Measurements from ENCODE around the gene SP7. TPM values are rescaled to one million over a fixed set of nuclear protein-coding genes. Genes with fewer than 3 reads are reported as not detected.
A peak's percentile ranks its signal among the peaks of the same experiment; 100 is the strongest.

The SP7 gene
- total and polyA plus RNA-seq, 3 experiments from 2014 or later, result not detected

- Histone ChIP-seq H3K4me3 (ENCODE audit: low read length) (no peak overlapping the region), H3K27me3 (ENCODE audit: insufficient read depth, low read length, poor library complexity, severe bottlenecking) (no peaks in the 10 kb centered on the region), H3K9me3 (ENCODE audit: low read length) (no peaks in the 10 kb centered on the region), H3K36me3 (ENCODE audit: insufficient read depth, low read length) (no peaks in the 10 kb centered on the region), H3K27ac (ENCODE audit: low read depth, low read length) (no peak overlapping the region), H3K4me1 (ENCODE audit: insufficient read depth, low read length) (no peaks in the 10 kb centered on the region)
- peak; percentile 57 to 84 (median 63) for DNase-seq
- CTCF ChIA-PET, result interaction anchor here (0.6 to 11.1 kb wide), 24 partner anchors 9 to 223 kb away, joined by 3 to 192 read pairs (median 4); partner anchors contain the start of genes AAAS, CSAD, ESPL1 and ITGB7
- H3K36me3 Mint-ChIP-seq, result no peaks in the 10 kb centered on the region
- POLR2A ChIA-PET, result no interaction called here
- H3K4me1 Mint-ChIP-seq, result peaks cover 4 to 5% (median 5%) of the 10 kb centered on the region in 3 donors
- H3K4me3 Mint-ChIP-seq, result no peak overlapping the region
- peak overlapping the region in 4 of 8 donors; percentile 37 to 78 (median 70) for H3K27ac Mint-ChIP-seq
- H3K9me3 Mint-ChIP-seq, result no peaks in the 10 kb centered on the region
- H3K27me3 Mint-ChIP-seq, result no peaks in the 10 kb centered on the region
Observed at GRCh38 chr12:53287741-53288216, 48.4 kb downstream of the SP7 start.

GRCh38 chr12:53286448-53286847 is 49.7 kb downstream of the SP7 start:
- Histone ChIP-seq H3K9me3 (ENCODE audit: low read length) (no peaks in the 10 kb centered on the region), H3K4me3 (ENCODE audit: low read length) (no peak overlapping the region), H3K4me1 (ENCODE audit: insufficient read depth, low read length) (no peaks in the 10 kb centered on the region), H3K36me3 (ENCODE audit: insufficient read depth, low read length) (no peaks in the 10 kb centered on the region), H3K27ac (ENCODE audit: low read depth, low read length) (no peak overlapping the region), H3K27me3 (ENCODE audit: insufficient read depth, low read length, poor library complexity, severe bottlenecking) (no peaks in the 10 kb centered on the region)
- no peak overlapping the region for H3K27ac Mint-ChIP-seq
- H3K4me1 Mint-ChIP-seq, result peaks cover 4 to 5% (median 5%) of the 10 kb centered on the region in 3 donors
- no peak overlapping the region for H3K4me3 Mint-ChIP-seq
- POLR2A ChIA-PET, result interaction anchor here (0.7 kb wide), 1 partner anchor 78 kb away, joined by 3 read pairs; no protein-coding TSS in a partner anchor
- H3K9me3 Mint-ChIP-seq, result no peaks in the 10 kb centered on the region
- no peaks in the 10 kb centered on the region for H3K36me3 Mint-ChIP-seq
- CTCF ChIA-PET, result interaction anchor here (0.8 to 11.1 kb wide), 14 partner anchors 8 to 129 kb away, joined by 3 to 192 read pairs (median 6); partner anchors contain the start of genes AAAS, ESPL1, ITGB7 and PFDN5
- no peaks in the 10 kb centered on the region for H3K27me3 Mint-ChIP-seq
- DNase-seq, result no peak

GRCh38 chr12:53279888-53280498 is 56.2 kb downstream of the SP7 start:
- no peaks in the 10 kb centered on the region for H3K4me1 Mint-ChIP-seq
- peak overlapping the region in 1 of 8 donors; percentile 51 for H3K27ac Mint-ChIP-seq
- no peaks in the 10 kb centered on the region for H3K36me3 Mint-ChIP-seq
- Histone ChIP-seq H3K36me3 (ENCODE audit: insufficient read depth, low read length) (no peaks in the 10 kb centered on the region), H3K4me1 (ENCODE audit: insufficient read depth, low read length) (no peaks in the 10 kb centered on the region), H3K9me3 (ENCODE audit: low read length) (no peaks in the 10 kb centered on the region), H3K27ac (ENCODE audit: low read depth, low read length) (no peak overlapping the region), H3K4me3 (ENCODE audit: low read length) (no peak overlapping the region), H3K27me3 (ENCODE audit: insufficient read depth, low read length, poor library complexity, severe bottlenecking) (no peaks in the 10 kb centered on the region)
- POLR2A ChIA-PET, result no interaction called here
- no peak overlapping the region for H3K4me3 Mint-ChIP-seq
- CTCF ChIA-PET, result interaction anchor here (1.2 kb wide), 1 partner anchor 68 kb away, joined by 3 read pairs; no protein-coding TSS in a partner anchor
- DNase-seq, result no peak
- no peaks in the 10 kb centered on the region for H3K27me3 Mint-ChIP-seq
- no peaks in the 10 kb centered on the region for H3K9me3 Mint-ChIP-seq

- POLR2A ChIA-PET, result no interaction called here
Observed at GRCh38 chr12:53279283-53279869, 56.8 kb downstream of the SP7 start.

GRCh38 chr12:53277981-53278380 is 58.2 kb downstream of the SP7 start:
- H3K36me3 Mint-ChIP-seq, result no peaks in the 10 kb centered on the region
- H3K4me1 Mint-ChIP-seq, result no peaks in the 10 kb centered on the region
- ChIA-PET CTCF (interaction anchor here (0.8 to 1.8 kb wide), 6 partner anchors 9 to 64 kb away, joined by 3 to 6 read pairs (median 4); partner anchors contain the start of gene ESPL1), POLR2A (interaction anchor here (0.6 kb wide), 1 partner anchor 80 kb away, joined by 4 read pairs; no protein-coding TSS in a partner anchor)
- Histone ChIP-seq H3K36me3 (ENCODE audit: insufficient read depth, low read length) (no peaks in the 10 kb centered on the region), H3K27me3 (ENCODE audit: insufficient read depth, low read length, poor library complexity, severe bottlenecking) (no peaks in the 10 kb centered on the region), H3K4me3 (ENCODE audit: low read length) (no peak overlapping the region), H3K9me3 (ENCODE audit: low read length) (no peaks in the 10 kb centered on the region), H3K4me1 (ENCODE audit: insufficient read depth, low read length) (no peaks in the 10 kb centered on the region), H3K27ac (ENCODE audit: low read depth, low read length) (no peak overlapping the region)
- no peak for DNase-seq
- no peak overlapping the region for H3K27ac Mint-ChIP-seq
- no peak overlapping the region for H3K4me3 Mint-ChIP-seq
- no peaks in the 10 kb centered on the region for H3K27me3 Mint-ChIP-seq
- no peaks in the 10 kb centered on the region for H3K9me3 Mint-ChIP-seq

More at GRCh38 chr12:53279283-53279869, 56.8 kb downstream of the SP7 start:
- CTCF ChIA-PET, result interaction anchor here (1.2 to 1.8 kb wide), 3 partner anchors 9 to 68 kb away, joined by 3 to 5 read pairs (median 4); no protein-coding TSS in a partner anchor
- H3K9me3 ChIP-seq (ENCODE audit: low read length), result no peaks in the 10 kb centered on the region
- no peak overlapping the region for H3K27ac ChIP-seq (ENCODE audit: low read depth, low read length)
- no peaks in the 10 kb centered on the region for H3K27me3 Mint-ChIP-seq
- no peak for DNase-seq
- H3K4me3 Mint-ChIP-seq, result peak overlapping the region in 1 of 7 donors; percentile 13
- H3K36me3 ChIP-seq (ENCODE audit: insufficient read depth, low read length), result no peaks in the 10 kb centered on the region
- H3K4me1 Mint-ChIP-seq, result no peaks in the 10 kb centered on the region
- no peaks in the 10 kb centered on the region for H3K27me3 ChIP-seq (ENCODE audit: insufficient read depth, low read length, poor library complexity, severe bottlenecking)
- H3K4me3 ChIP-seq (ENCODE audit: low read length), result no peak overlapping the region
- peak overlapping the region in 1 of 8 donors; percentile 61 for H3K27ac Mint-ChIP-seq
- H3K9me3 Mint-ChIP-seq, result no peaks in the 10 kb centered on the region
- H3K4me1 ChIP-seq (ENCODE audit: insufficient read depth, low read length), result no peaks in the 10 kb centered on the region
- H3K36me3 Mint-ChIP-seq, result no peaks in the 10 kb centered on the region

Other genes with a start within 250 kb of the SP7 start
- 1 to 10 TPM; 1.5 to 1.6 TPM for gene IGFBP6, start 238.7 kb downstream of the SP7 start, total RNA-seq
- 8.9 TPM for gene IGFBP6, start 238.7 kb downstream of the SP7 start, polyA plus RNA-seq
- gene SOAT2, start 232.9 kb downstream of the SP7 start, total RNA-seq, result under 1 TPM; 0.48 to 1.00 TPM
- 0.76 TPM for gene SOAT2, start 232.9 kb downstream of the SP7 start, polyA plus RNA-seq
- gene ZNF740, start 155.6 kb downstream of the SP7 start, total RNA-seq, result 10 to 100 TPM; 50.4 to 52.0 TPM
- 3.3 TPM for gene ZNF740, start 155.6 kb downstream of the SP7 start, polyA plus RNA-seq
- gene CSAD, start 155.4 kb downstream of the SP7 start, total RNA-seq, result 10 to 100 TPM; 15.8 to 18.7 TPM
- 0.70 TPM for gene CSAD, start 155.4 kb downstream of the SP7 start, polyA plus RNA-seq
- 100 to 1,000 TPM; 339 TPM for gene ITGB7, start 129.1 kb downstream of the SP7 start, total RNA-seq
- gene ITGB7, start 129.1 kb downstream of the SP7 start, polyA plus RNA-seq, result 292 TPM
- 10 to 100 TPM; 67.0 to 68.4 TPM for gene RARG, start 104.1 kb downstream of the SP7 start, total RNA-seq
- gene RARG, start 104.1 kb downstream of the SP7 start, polyA plus RNA-seq, result 15.4 TPM
- 10 to 100 TPM; 58.4 to 63.4 TPM for gene ESPL1, start 68.1 kb downstream of the SP7 start, total RNA-seq
- not detected for gene ESPL1, start 68.1 kb downstream of the SP7 start, polyA plus RNA-seq
- 100 to 1,000 TPM; 380 to 385 TPM for gene PFDN5, start 40.8 kb downstream of the SP7 start, total RNA-seq
- 1,325 TPM for gene PFDN5, start 40.8 kb downstream of the SP7 start, polyA plus RNA-seq
- 10 to 100 TPM; 81.1 to 82.5 TPM for gene MYG1, start 36.7 kb downstream of the SP7 start, total RNA-seq
- 67.9 TPM for gene MYG1, start 36.7 kb downstream of the SP7 start, polyA plus RNA-seq
- gene AAAS, start 14.7 kb downstream of the SP7 start, total RNA-seq, result 10 to 100 TPM; 77.9 to 79.7 TPM
- 38.9 TPM for gene AAAS, start 14.7 kb downstream of the SP7 start, polyA plus RNA-seq
- 10 to 100 TPM; 61.1 to 63.3 TPM for gene SP1, start 43.8 kb upstream of the SP7 start, total RNA-seq
- 6.6 TPM for gene SP1, start 43.8 kb upstream of the SP7 start, polyA plus RNA-seq
- gene AMHR2, start 87.5 kb upstream of the SP7 start, total RNA-seq, result not detected
- gene AMHR2, start 87.5 kb upstream of the SP7 start, polyA plus RNA-seq, result not detected
- gene PRR13, start 105.4 kb upstream of the SP7 start, total RNA-seq, result 100 to 1,000 TPM; 234 to 236 TPM
- 602 TPM for gene PRR13, start 105.4 kb upstream of the SP7 start, polyA plus RNA-seq
- gene PCBP2, start 115.7 kb upstream of the SP7 start, total RNA-seq, result 1,000 to 10,000 TPM in 1 of 2 experiments, 100 to 1,000 TPM in 1; 995 to 1,025 TPM
- 104 TPM for gene PCBP2, start 115.7 kb upstream of the SP7 start, polyA plus RNA-seq
- gene MAP3K12, start 163.1 kb upstream of the SP7 start, total RNA-seq, result 10 to 100 TPM; 11.9 TPM
- gene MAP3K12, start 163.1 kb upstream of the SP7 start, polyA plus RNA-seq, result 6.9 TPM
- 10 to 100 TPM; 62.1 to 65.1 TPM for gene TARBP2, start 164.9 kb upstream of the SP7 start, total RNA-seq
- gene TARBP2, start 164.9 kb upstream of the SP7 start, polyA plus RNA-seq, result 26.3 TPM
- not detected for gene NPFF, start 171.1 kb upstream of the SP7 start, total RNA-seq
- not detected for gene NPFF, start 171.1 kb upstream of the SP7 start, polyA plus RNA-seq

Data from CD8-positive, alpha-beta memory T cell (primary cell).